Stomach (tissue), 9 donors: ENCODE measurements around the gene YEATS4. TPM values are rescaled to one million over a fixed set of nuclear protein-coding genes. Genes with fewer than 3 reads are reported as not detected.

ENCODE experiments used
- DNase-seq, 2 donors: peaks; one replicate each; pipeline versions ENCODE4 v3.0.0 to v3.0.0-alpha.2; 2013 to 2019
- H3K27ac ChIP-seq, 5 donors: fragments of 200-600 bp in 4 of 5; sonication (generic) in 4 of 5; one replicate each; pipeline ENCODE4 v1.5.1; 2013 to 2019; ENCODE audit warnings: mild to moderate bottlenecking in 1 of 5, moderate library complexity in 1 of 5
- H3K27me3 ChIP-seq, 3 donors: fragments of 200-600 bp; sonication (generic); one replicate each; pipeline ENCODE4 v1.5.1; 2017 to 2019; ENCODE audit warnings: mixed run types in 1 of 3
- H3K36me3 ChIP-seq, 4 donors: fragments of 200-600 bp; sonication (generic); 1 replicate in 3 of 4; 2 replicates in 1 of 4; pipeline ENCODE4 v1.5.1; 2016 to 2019
- H3K4me1 ChIP-seq, 4 donors: fragments of 200-600 bp; sonication (generic); one replicate each; pipeline ENCODE4 v1.5.1; 2016 to 2019
- H3K4me3 ChIP-seq, 4 donors: fragments of 200-600 bp; sonication (generic) in 3 of 4; one replicate each; pipeline ENCODE4 v1.5.1; 2016 to 2019; ENCODE audit warnings: mild to moderate bottlenecking in 1 of 4
- H3K9me3 ChIP-seq, 4 donors: fragments of 200-600 bp; sonication (generic); one replicate each; pipeline ENCODE4 v1.5.1; 2016 to 2019
- EP300 ChIP-seq: sonication (generic); formaldehyde crosslinking; IDR thresholded peaks from one replicate; pipeline ENCODE4 v1.6.1; 2017; ENCODE audit warnings: antibody characterized with exemption
- POLR2A ChIP-seq, 4 donors: fragments of 450-650 bp; IDR thresholded peaks; one replicate each; pipeline ENCODE4 v1.6.1; 2016; ENCODE audit warnings: antibody characterized with exemption in 4 of 4, control low read depth in 2 of 4, mild to moderate bottlenecking in 1 of 4, moderate library complexity in 1 of 4
- POLR2AphosphoS5 ChIP-seq, 3 donors: sonication (generic); formaldehyde crosslinking; IDR thresholded peaks; one replicate each; pipeline ENCODE4 v1.6.1; 2016; ENCODE audit warnings: antibody characterized with exemption in 3 of 3
- WGBS, 5 donors: extraction: QIAGEN DNeasy Blood & Tissue Kit in 3 of 5; methylation state at CpG; one replicate each; pipeline versions ENCODE4 v1.1.5 to v1.1.7; 2013 to 2018; 5-methylcytosine and 5-hydroxymethylcytosine counted together
- intact Hi-C: fragments of 100-400 bp; cut with DNase I; formaldehyde crosslinking; loops from one replicate; pipeline ENCODE4 v1.15.1; 2023; ENCODE audit warnings: low total_unique reads
- polyA plus RNA-seq, 3 donors: library from polyadenylated mRNA; stranded (reverse); fragments of 200-250 nt; gene quantifications; one replicate each; pipeline ENCODE4 v1.2.3, GENCODE V29; 2013
- small RNA-seq, 4 donors: library from RNA; depleted of rRNA; stranded (forward); fragments of <200 nt; gene quantifications; one replicate each; pipeline ENCODE3, GENCODE V24; 2016
- total RNA-seq, 5 donors: library from RNA; depleted of rRNA; stranded (reverse); fragments of >200 nt; gene quantifications; one replicate each; pipeline versions ENCODE4 v1.1.0 to v1.2.3, GENCODE V29; 2014 to 2016
- TF ChIP-seq, protein P1 (sequence below), 7 experiments: fragments of 450-650 bp in 4 of 7; fragments of 200-600 bp in 3 of 7; sonication (generic) in 3 of 7; IDR thresholded peaks; one replicate each; pipeline ENCODE4 v1.5.1; 2016 to 2019; ENCODE audit warnings: antibody characterized with exemption in 7 of 7, control low read depth in 2 of 7, mild to moderate bottlenecking in 1 of 7
- donor health status: healthy with polysubstance abuse.
- donor health status: Bipolar disorder and iron deficiency.
- donor health status: healthy.

YEATS4 gene
- total and polyA plus RNA-seq, 8 donors: 10.3 to 26.8 (median 15.4) TPM; not detected in 1

DNA sequence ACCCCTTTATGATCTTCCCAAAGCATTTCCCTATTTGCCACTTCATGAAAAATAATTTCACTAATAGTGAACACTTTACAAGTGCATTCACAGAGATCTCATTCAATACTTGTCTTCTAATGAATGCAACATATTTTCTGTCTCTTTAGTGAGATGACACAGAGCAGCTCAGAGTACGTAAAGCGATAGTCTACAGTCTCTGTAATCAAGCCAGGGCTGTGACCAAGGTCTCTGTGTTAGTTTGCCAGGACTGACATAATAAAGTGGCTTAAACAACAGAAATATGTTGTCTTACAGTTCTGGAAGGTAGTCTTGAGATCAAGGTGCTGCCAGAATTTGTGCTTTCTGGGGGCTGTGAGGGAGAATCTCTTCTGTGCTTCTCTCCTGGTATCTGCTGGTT, 77.5 kb downstream of the YEATS4 start:
- no peaks in the 10 kb centered on the region for H3K36me3 ChIP-seq
- no peaks in the 10 kb centered on the region for H3K27me3 ChIP-seq
- H3K27ac ChIP-seq: no peak overlapping the region
- intact Hi-C loops: no loop called here
- 78 to 97% (median 88%) methylated on average over 2 of the region's 2 CpGs for WGBS, 5 donors
- H3K9me3 ChIP-seq: no peaks in the 10 kb centered on the region
- peaks cover 0 to 31% (median 2%) of the 10 kb centered on the region in 4 donors for H3K4me1 ChIP-seq
- H3K4me3 ChIP-seq: no peak overlapping the region
- TF ChIP-seq POLR2AphosphoS5 (IDR thresholded peaks at IDR 0.05) (no peak), EP300 (no peak), POLR2A (IDR thresholded peaks at IDR 0.05) (no peak)
- TF ChIP-seq, protein P1, sequence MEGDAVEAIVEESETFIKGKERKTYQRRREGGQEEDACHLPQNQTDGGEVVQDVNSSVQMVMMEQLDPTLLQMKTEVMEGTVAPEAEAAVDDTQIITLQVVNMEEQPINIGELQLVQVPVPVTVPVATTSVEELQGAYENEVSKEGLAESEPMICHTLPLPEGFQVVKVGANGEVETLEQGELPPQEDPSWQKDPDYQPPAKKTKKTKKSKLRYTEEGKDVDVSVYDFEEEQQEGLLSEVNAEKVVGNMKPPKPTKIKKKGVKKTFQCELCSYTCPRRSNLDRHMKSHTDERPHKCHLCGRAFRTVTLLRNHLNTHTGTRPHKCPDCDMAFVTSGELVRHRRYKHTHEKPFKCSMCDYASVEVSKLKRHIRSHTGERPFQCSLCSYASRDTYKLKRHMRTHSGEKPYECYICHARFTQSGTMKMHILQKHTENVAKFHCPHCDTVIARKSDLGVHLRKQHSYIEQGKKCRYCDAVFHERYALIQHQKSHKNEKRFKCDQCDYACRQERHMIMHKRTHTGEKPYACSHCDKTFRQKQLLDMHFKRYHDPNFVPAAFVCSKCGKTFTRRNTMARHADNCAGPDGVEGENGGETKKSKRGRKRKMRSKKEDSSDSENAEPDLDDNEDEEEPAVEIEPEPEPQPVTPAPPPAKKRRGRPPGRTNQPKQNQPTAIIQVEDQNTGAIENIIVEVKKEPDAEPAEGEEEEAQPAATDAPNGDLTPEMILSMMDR (IDR thresholded peaks at IDR 0.05): no peak
- no peak for DNase-seq

DNA sequence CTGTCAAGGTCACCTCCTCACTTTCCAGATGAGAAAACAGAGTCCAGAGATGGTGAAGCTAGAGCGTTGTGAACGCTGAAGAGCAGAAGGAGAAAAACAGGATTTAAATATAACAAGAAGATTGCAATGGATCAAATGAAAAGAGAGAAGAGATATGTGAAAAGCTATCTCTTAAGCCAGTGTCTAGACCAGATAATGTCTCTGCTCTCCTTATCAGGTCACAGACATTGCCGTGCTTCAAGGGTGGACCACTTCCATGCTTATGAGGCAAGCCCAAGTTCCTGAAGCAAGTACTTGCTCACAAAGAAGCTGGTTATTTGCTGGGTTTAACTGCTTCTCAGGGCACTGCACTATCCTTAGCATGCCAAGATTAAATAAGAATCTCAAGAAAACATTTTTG, 79.0 kb downstream of the YEATS4 start:
- DNase-seq: no peak
- Histone ChIP-seq H3K4me1 (peaks cover 0 to 31% (median 2%) of the 10 kb centered on the region in 4 donors), H3K27ac (no peak overlapping the region), H3K27me3 (no peaks in the 10 kb centered on the region), H3K36me3 (no peaks in the 10 kb centered on the region), H3K4me3 (no peak overlapping the region), H3K9me3 (no peaks in the 10 kb centered on the region)
- 76 to 98% (median 93%) methylated on average over 3 of the region's 3 CpGs for WGBS, 5 donors
- intact Hi-C loops: no loop called here
- no peak for TF ChIP-seq EP300
- TF ChIP-seq POLR2A (IDR thresholded peaks at IDR 0.05): no peak
- no peak for TF ChIP-seq POLR2AphosphoS5 (IDR thresholded peaks at IDR 0.05)
- TF ChIP-seq, protein P1 (IDR thresholded peaks at IDR 0.05): no peak

DNA sequence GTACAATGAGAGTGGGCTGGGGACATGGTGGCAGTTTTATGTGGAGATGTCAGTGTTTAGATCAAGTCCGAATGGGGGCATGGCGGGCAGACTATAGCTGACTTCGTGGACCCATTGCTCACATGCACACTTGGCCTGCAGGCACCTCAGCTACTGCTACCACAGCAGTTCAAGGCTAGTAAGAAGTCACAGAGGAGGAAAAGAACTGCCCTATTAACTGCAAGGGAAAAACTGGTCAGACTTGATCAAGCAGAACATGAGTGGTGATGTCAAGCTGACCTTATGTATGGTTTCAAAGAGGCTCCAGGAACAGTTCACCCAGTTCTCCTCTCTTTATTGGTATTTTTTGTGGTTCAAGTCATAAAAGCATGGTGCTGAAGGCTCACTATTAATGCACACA, 80.5 kb downstream of the YEATS4 start:
- peak in 1 of 2 donors; percentile 65 for DNase-seq
- Histone ChIP-seq H3K27ac (no peak overlapping the region), H3K4me1 (peaks cover 0 to 31% (median 2%) of the 10 kb centered on the region in 4 donors), H3K36me3 (no peaks in the 10 kb centered on the region), H3K27me3 (no peaks in the 10 kb centered on the region), H3K9me3 (no peaks in the 10 kb centered on the region), H3K4me3 (no peak overlapping the region)
- intact Hi-C loops: no loop called here
- 80 to 91% (median 83%) methylated on average over 3 of the region's 3 CpGs for WGBS, 5 donors
- no peak for TF ChIP-seq POLR2A (IDR thresholded peaks at IDR 0.05)
- no peak for TF ChIP-seq EP300
- TF ChIP-seq, protein P1 (IDR thresholded peaks at IDR 0.05): no peak
- no peak for TF ChIP-seq POLR2AphosphoS5 (IDR thresholded peaks at IDR 0.05)

Small RNAs within 50 kb of the gene (small RNA-seq; reads per million reads assigned to genes)
- gene RN7SL804P: 0 reads per million in 4 donors

Other genes with a start within 250 kb of the YEATS4 start
- 100 to 1,000 TPM in 1 of 5 donors, 10 to 100 TPM in 4; 40.6 to 113 (median 53.7) TPM for gene CPSF6, start 120.2 kb upstream of the YEATS4 start, total RNA-seq
- 10 to 100 TPM; 14.9 to 19.2 (median 16.4) TPM for gene CPSF6, start 120.2 kb upstream of the YEATS4 start, polyA plus RNA-seq
- gene LYZ, start 11.4 kb upstream of the YEATS4 start, total RNA-seq: 1,000 to 10,000 TPM in 1 of 5 donors, 100 to 1,000 TPM in 2, 10 to 100 TPM in 2; 24.0 to 2,662 (median 177) TPM
- gene LYZ, start 11.4 kb upstream of the YEATS4 start, polyA plus RNA-seq: 100 to 1,000 TPM; 134 to 541 (median 503) TPM
- 10 to 100 TPM in 4 of 5 donors, 1 to 10 TPM in 1; 2.0 to 71.0 (median 31.7) TPM for gene FRS2, start 110.6 kb downstream of the YEATS4 start, total RNA-seq
- 10 to 100 TPM in 1 of 3 donors, 1 to 10 TPM in 2; 3.4 to 10.2 (median 8.2) TPM for gene FRS2, start 110.6 kb downstream of the YEATS4 start, polyA plus RNA-seq
- 100 to 1,000 TPM in 1 of 5 donors, 10 to 100 TPM in 4; 43.3 to 137 (median 53.7) TPM for gene CCT2, start 225.7 kb downstream of the YEATS4 start, total RNA-seq
- 100 to 1,000 TPM in 1 of 3 donors, 10 to 100 TPM in 2; 83.2 to 102 (median 89.5) TPM for gene CCT2, start 225.7 kb downstream of the YEATS4 start, polyA plus RNA-seq